Inflammatory macrophage treated with lipopolysaccharide for 1 hour (primary cell): ENCODE data around the gene OR51E2.
"Not testable (repeated sequence)": the region's sequence is repeated elsewhere in the genome, so short reads cannot be mapped to it uniquely, and the experiment has no call there.

ENCODE experiments used
- DNase-seq, 2 donors: peaks; one replicate each; pipeline ENCODE4 v3.0.0-alpha.2; 2020 to 2022

OR51E2 gene

GRCh38 chr11:4697585-4697984 is at the start of gene OR51E2:
TSS of gene OR51E2 (minus strand) at chr11:4697853. CDS start at chr11:4682711, 15,142 bp downstream.
- no peak for DNase-seq

GRCh38 chr11:4740735-4741134 is 43.1 kb upstream of the OR51E2 start:
- no peak for DNase-seq

GRCh38 chr11:4727171-4727570 is 29.5 kb upstream of the OR51E2 start:
- DNase-seq = no peak

- DNase-seq = not testable (repeated sequence)
Observed at GRCh38 chr11:4722616-4723534, 25.2 kb upstream of the OR51E2 start.

GRCh38 chr11:4714300-4714699 is 16.6 kb upstream of the OR51E2 start:
- DNase-seq = no peak

- no peak for DNase-seq
Observed at GRCh38 chr11:4713241-4713640, 15.6 kb upstream of the OR51E2 start.

- no peak for DNase-seq
Observed at GRCh38 chr11:4704790-4705334, 7.2 kb upstream of the OR51E2 start.

- DNase-seq = no peak
Observed at GRCh38 chr11:4704054-4704789, 6.6 kb upstream of the OR51E2 start, which contains the start of gene MMP26. TSS of gene MMP26 (plus strand) at chr11:4704784.

- DNase-seq = no peak
Observed at GRCh38 chr11:4700436-4700820, 2.8 kb upstream of the OR51E2 start.

GRCh38 chr11:4699697-4700435 is 2.2 kb upstream of the OR51E2 start:
- no peak for DNase-seq

- DNase-seq = no peak
Observed at GRCh38 chr11:4695442-4695841, 2.2 kb downstream of the OR51E2 start.

- DNase-seq = no peak
Observed at GRCh38 chr11:4684631-4685285, 12.9 kb downstream of the OR51E2 start.

- DNase-seq = no peak
Observed at GRCh38 chr11:4682623-4683419, 14.8 kb downstream of the OR51E2 start.

- no peak for DNase-seq
Observed at GRCh38 chr11:4680341-4680740, 17.3 kb downstream of the OR51E2 start.

- DNase-seq = no peak
Observed at GRCh38 chr11:4677948-4678347, 19.7 kb downstream of the OR51E2 start.

- DNase-seq = no peak
Observed at GRCh38 chr11:4673781-4674180, 23.9 kb downstream of the OR51E2 start.

GRCh38 chr11:4672470-4672869 is 25.2 kb downstream of the OR51E2 start:
- no peak for DNase-seq

- no peak for DNase-seq
Observed at GRCh38 chr11:4671741-4672140, 25.9 kb downstream of the OR51E2 start.

- no peak for DNase-seq
Observed at GRCh38 chr11:4665424-4665823, 32.2 kb downstream of the OR51E2 start.

GRCh38 chr11:4664786-4665185 is 32.9 kb downstream of the OR51E2 start:
- DNase-seq = no peak

GRCh38 chr11:4664183-4664582 is 33.5 kb downstream of the OR51E2 start:
- no peak for DNase-seq

- no peak for DNase-seq
Observed at GRCh38 chr11:4662876-4663275, 34.8 kb downstream of the OR51E2 start.
